Central memory CD4-positive, alpha-beta T cell (primary cell): ENCODE measurements around the gene ATG10.
"Not testable (repeated sequence)": the region's sequence is repeated elsewhere in the genome, so short reads cannot be mapped to it uniquely, and the experiment has no call there.

Experiments
- DNase-seq: peaks from one replicate; pipeline ENCODE4 v3.0.0; 2022

ATG10 gene

DNA sequence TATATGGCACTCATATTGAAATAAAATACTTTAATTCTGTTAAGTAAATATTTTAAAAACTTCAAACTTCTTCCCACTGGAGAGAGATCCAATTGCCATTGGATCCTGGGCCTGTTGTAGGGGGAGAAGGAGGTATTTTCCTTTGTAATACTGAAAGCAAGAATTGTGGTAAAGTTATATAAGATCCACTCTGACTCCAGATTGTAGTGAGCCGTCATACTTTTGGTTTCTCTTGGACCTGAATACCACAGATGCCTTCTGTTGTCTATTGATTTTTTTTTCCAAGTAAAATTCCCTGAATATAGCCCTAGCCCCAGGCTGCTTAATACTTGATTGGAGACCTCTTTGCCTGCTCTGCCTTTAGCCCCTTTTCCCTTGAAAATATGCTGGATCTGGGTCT lies 86.9 kb downstream of the ATG10 start:
- no peak for DNase-seq

DNA sequence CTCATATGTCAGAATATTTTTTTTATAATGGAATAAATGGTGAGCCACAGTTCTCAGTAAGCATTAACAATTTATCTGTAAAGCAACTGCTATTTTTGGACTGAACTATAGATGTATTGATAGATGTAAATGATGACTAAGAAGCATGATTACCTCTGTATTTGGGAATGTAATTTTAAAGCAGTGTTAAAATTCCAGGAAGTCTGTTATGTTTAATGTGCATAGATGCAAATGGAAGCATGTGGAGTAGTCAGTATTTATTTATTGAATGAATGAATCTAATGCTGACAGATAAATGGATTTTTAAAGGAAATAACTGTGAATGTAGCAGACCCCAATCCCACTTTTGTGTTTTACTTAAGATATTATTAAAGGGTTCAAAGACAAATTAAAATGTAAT lies 95.0 kb downstream of the ATG10 start:
- DNase-seq = no peak

DNA sequence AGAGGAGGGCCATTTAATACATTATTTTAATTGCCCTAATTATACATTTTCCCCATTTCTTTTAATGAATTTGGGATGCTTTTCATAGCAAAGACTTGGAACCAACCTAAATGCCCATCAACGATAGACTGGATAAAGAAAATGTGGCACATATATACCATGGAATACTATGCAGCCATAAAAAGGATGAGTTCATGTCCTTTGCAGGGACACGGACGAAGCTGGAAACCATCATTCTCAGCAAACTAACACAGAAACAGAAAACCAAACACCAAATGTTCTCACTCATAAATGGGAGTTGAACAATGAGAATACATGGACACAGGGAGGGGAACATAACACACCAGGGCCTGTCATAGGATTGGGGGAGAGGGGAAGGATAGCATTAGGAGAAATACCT lies 96.2 kb downstream of the ATG10 start:
- DNase-seq = not testable (repeated sequence)

DNA sequence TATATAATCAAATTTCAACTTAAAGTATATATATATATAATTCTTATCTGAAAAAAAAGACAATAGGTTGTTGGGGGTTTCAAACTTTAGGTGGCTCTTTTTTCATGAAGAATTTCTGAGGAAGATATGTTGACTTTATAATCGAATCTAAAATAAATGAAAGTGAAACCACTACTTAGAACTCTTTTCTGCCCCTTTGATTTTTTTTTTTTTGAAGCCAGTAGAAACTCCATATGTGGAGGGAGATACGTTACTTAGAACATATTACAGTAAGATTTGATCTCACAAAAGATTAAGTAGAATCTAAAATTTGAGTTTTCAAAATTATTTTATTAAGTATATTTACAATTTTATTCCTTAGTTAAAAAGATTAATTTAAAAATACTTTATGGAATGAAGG lies 96.9 kb downstream of the ATG10 start:
- DNase-seq = peak; percentile 20

DNA sequence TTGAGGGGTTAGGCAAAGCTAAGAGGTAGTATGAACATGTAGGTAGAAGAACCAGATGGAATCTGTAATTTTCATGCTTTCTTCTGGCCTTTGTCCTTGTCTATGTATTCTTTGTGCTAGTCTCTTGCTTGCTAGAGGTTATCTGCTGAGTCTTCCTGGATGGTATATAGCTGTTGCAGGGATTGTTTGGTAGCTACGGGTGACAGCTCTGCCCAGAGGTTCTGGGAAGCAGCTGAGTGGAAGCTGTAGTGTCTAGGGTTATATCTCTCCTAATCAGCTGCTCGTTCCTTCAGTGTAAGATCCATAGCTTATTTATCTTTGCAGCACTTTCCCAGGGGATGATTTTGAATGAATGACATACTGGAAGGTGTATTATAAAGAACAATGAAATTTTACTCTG lies 100.3 kb downstream of the ATG10 start:
- DNase-seq = no peak

DNA sequence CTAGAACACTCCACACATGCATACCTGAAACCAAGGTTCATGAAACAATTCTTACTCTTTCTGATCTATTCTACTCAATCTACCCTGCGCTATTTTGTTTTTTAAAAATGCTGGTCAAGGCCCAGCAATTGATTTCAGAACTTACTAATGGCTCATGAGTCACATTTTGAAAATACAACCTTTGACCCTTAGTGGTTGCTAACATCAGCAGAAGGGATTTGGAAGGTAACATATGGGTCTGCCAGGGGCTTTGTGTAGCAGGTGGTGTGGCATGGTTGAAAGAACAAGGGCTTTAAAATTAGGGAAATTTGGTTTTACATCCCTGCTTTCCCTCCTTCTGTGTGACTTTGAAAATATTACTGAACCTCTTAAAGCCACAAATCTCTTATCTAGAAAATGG lies 101.4 kb downstream of the ATG10 start:
- no peak for DNase-seq

DNA sequence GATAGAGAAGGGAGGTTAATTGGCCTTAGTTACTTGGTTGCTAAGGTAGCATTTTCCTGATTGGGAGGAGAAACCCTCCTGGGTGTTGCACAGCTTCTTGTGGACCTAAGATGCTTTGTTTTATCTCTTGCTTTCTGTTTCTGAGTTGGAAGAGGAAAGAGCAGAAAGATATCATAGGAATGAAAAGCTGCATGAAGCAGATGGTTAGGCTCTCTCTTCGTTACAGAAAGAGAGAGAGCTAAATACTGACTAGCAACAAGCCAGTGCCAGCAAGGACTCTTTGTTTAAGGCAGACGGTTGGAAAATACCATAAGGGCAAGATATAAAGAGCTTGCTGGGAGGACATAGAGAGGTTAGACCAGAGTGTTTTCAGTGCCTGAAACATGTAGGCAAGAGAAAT lies 103.1 kb downstream of the ATG10 start:
- DNase-seq = no peak

DNA sequence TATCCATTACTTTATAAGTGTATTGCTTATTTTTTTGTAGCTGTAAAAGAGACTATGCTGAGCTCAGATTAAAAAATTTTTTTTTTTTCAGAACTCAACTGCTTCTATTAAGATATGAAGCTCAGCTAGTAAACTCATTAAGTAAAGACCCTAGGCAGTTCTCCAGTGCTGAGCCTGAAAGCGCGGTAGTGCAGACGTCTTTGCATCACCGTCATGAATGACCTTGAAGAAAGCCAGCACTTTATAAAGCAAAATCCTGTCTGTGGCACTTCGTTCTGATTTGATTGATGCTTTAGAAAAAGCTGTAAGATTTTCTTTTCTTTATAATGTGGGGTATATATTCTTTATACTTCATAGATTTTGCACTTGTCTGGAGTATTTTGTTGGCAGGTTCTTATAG lies 105.7 kb downstream of the ATG10 start:
- DNase-seq = no peak

DNA sequence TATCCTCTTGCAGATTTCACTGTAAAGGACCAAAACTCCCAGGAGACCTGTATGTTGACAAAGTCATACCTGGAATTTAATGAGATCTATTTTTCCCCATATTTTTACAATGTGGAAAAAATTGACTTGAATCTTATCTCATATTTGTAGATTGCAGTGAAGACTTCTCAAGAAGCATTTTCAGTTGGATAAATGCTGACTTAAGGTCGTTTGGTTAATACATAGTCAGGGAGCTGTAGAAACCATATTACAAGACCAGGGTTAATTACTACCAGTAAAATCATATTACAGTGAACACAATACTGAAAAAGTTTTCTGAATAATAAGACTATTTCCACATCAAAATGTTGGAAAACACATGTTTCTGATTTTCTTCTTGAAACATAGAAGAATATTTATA lies 119.8 kb downstream of the ATG10 start:
- DNase-seq = no peak

DNA sequence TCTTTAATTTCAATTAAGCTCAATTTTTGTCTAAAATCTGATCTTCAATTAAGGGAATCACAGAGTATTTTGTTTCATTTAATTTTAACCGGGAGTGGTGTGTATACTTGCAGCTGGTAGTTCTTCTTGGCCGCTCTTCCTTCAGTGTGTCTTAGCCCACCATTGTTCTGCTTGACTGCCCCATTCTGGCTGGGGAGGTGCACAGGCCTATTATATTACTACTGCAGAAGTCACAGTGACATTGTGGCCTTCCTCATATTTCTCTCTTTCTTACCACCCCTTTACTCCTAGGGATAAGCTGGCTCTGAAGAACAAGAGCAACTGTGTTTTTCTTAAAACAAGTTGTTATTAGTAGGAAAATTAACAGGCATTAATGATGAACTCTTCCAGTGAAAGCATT lies 123.7 kb downstream of the ATG10 start:
- no peak for DNase-seq

DNA sequence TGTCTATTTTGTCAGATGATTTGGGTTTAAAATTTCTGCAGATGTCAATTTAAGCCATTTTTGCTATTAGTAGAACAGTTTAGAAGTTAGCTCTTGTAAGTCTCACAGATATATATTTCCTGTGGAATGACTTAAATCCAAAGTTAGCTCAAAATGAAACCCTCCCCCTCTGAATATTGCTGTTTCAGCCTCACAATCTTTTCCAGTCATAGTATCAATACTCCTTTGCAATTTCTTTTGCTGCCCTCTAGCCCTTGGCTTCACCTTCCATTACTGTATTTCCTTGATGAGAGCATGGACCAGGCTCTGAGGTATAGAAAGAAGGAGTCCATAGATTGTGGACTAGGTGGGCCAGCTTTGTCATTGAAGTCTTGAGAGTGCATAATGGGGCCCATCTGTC lies 124.4 kb downstream of the ATG10 start:
- no peak for DNase-seq

DNA sequence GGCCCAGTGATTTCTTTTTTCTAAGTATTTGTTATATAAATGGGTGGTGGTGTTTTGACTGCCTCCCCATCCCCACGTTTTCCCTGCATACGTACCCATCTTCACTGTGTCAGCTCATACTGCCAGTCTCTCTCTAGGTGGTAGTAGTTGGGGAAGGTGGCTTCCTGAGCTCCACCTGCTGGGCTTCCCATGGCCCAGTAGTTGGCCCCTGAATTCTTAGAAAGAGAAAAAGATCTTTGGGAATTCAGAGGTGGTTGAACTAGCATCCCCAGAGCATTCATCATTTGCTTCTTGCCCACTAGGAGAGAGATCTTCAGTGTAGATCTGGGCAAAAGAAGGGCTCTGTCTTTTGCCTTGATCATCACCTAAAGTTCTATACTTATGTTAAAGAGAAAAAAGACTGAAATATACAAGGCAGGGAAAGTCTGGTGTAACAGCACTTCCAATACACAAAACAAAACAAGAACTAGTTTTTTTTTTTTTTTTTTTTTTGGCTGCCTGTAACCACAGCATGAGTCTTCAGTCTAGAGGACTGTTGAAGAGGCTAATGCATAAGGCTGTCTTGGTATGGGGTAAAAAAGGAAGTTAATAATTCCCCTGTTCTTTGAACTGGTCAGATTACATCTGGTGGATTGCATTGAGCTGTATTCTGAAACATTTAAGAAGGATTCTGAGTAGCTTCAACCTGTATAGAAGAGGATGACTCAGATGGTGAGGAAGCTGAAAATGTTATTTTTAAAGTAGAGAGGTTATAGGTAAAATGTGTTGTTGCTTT lies 128.7 kb downstream of the ATG10 start:
- DNase-seq = no peak

DNA sequence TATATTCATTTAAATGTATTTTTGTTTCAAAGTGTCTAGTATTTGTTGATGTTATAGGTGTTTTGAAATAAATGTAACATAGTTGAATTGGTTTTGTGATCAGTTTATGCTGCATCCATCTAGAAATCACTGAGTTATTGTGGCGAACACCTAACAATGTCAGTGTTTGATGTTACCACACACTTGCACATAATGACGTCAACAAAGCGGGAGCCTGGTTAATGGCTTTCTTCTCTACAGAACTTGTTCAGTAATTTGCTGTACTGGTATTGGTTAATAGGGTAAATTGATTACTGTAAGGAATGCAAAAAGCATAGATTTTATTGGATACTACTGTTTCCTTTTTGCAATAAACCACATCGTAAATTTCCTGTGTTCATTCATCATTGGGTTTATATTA lies 133.0 kb downstream of the ATG10 start:
- peak; percentile 17 for DNase-seq

DNA sequence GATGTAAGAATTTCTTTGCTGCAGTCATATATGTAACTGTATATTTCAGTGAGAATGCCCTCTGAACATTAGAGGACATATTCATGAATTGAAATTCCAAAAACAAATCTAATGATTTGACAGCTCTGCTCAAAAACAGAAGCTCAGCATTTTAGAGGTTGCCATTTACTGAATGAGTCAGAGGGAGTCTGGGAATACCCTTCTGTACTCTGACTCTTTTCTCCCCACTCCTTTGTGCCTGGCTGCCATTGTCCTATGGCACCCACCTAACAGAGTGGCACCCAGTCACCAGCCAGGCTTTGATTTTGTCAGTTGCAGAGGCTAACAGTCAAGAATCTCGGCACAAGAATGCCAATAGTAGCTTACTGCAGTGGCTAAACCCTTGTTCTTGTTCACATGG lies 133.6 kb downstream of the ATG10 start:
- DNase-seq = no peak

DNA sequence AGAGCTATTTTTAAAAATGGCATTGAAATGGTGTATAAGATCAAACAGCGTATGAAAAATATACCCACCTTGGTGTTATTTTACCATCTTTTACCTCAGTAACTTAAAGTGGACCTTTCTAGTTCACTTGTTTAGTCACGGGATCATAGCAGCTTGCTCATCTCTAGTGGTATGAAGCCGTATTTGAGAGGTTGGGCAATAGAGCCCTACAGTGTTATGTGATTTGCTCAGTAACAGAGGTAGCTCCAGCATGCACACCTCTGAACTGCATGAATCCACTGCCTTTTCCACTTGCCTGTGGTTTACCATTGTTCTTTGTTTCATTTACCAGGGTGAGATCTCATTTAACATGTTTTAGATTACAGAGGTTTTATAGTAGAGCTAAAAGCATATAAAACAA lies 134.4 kb downstream of the ATG10 start:
- no peak for DNase-seq

DNA sequence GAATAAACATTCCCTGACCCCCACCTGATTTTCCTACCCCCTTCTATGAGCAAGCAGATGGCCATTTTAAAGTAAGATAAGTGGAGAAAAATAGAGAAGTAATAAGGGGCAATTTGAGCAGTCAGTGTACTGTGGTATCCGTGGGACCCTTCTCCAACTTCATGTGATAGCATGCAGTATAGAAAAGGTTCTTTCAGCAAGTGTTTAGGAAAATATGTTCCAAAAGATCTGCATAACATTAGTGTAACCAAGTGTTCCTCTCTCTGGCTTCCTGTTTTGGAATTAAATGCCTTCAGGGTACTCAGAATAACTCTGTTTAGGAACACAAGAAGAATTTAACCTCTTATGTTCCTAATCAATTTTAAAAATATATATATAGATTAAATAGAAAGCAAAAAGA lies 134.9 kb downstream of the ATG10 start:
- DNase-seq = no peak

DNA sequence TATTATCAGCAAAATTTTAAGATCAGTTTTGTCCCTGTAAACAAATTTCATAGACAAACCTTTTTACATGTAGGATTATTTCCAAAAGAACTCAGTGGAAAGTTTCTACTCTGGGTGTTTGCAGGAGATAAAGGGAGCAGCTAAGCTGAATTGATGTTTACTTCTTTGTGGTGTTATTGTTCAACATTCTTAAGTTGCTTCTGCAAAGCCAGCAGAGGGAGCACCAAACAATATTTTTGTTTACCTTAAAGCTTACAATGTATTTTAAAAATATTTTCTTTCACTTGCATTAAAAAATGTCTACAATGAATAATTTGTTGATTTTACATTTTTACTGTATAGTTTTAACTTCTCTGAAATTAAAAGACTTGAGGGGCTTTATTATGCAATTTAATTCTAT lies 135.4 kb downstream of the ATG10 start:
- DNase-seq = no peak

DNA sequence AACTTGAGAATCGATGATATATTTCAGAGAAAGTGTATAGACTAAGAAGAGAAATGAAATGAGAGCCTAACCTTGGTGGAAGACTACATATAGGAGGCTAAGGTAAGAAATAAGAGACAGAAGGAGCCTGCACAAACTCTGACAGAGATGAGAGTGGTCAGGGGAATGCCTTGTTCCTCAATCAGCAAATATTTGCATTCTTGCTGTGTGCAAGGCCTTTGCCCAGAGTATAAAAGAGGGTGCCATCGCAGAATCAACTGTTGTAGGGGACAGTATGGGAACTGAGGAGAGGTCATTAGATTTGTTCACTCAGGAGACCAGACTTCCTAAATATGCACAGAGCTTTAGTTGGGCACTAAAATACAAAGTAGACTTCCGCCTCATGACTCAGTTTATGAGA lies 137.2 kb downstream of the ATG10 start:
- DNase-seq = no peak

DNA sequence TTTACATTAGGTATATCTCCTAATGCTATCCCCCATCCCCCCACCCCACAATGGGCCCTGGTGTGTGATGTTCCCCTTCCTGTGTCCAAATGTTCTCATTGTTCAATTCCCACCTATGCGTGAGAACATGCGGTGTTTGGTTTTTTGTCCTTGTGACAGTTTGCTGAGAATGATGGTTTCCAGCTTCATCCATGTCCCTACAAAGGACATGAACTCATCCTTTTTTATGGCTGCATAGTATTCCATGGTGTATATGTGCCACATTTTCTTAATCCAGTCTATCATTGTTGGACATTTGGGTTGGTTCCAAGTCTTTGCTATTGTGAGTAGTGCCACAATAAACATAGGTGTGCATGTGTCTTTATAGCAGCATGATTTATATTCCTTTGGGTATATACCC lies 138.1 kb downstream of the ATG10 start:
- not testable (repeated sequence) for DNase-seq

DNA sequence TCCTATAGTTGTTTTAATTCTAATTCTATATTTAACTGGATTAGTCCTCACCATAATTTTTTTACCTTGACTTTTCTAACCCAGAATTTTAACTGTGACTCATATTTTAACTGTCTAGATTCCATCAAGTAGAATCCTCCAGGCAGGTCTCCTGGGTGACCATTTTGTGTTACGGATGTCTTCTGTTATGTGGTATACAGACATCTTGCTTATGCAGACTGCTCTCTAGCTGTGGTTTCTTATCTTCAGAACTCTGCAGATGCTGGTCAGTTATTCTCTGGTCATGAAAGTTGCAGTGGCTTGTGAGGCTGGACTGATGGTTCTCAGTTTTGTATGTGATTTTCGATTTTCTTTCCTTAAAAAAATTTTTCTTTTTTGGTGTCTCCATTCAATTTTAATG lies 139.4 kb downstream of the ATG10 start:
- DNase-seq = no peak

DNA sequence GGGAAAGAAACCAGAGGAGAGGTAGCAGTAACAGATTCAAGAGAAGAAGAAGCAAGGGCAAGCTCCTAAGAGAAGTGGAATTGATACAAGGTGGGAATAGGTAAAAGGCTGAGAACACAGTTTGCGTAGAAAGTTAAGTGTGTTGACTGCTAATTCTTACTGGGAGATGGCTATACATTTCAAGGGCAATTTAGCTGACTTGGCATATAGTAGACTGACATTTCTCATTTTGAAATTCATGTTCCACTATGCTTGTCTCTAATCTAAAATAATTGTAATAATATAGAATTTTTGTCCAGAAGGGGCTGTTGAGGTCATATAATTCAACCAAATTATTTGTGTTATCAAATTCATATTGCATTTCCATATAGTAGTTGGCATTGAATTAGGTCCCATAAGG lies 144.0 kb downstream of the ATG10 start:
- DNase-seq = no peak

DNA sequence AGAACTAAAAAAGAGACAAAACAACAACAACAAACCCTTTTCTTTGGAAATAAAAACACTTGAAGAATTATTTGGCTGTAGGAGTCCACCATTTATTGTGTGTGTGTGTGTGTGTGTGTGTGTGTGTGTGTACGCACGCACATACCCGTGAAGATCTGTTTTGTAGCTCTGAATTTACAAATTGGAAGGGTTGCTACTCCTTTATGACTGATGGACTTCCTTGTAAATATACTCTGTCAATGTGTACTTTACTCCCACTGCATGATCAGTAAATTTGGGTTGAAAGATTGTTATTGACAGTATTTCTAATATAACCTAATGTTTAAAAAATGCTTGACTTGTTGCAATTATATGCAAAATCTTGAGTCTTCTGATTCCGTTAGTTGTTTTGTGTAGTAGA lies 148.1 kb downstream of the ATG10 start:
- no peak for DNase-seq

DNA sequence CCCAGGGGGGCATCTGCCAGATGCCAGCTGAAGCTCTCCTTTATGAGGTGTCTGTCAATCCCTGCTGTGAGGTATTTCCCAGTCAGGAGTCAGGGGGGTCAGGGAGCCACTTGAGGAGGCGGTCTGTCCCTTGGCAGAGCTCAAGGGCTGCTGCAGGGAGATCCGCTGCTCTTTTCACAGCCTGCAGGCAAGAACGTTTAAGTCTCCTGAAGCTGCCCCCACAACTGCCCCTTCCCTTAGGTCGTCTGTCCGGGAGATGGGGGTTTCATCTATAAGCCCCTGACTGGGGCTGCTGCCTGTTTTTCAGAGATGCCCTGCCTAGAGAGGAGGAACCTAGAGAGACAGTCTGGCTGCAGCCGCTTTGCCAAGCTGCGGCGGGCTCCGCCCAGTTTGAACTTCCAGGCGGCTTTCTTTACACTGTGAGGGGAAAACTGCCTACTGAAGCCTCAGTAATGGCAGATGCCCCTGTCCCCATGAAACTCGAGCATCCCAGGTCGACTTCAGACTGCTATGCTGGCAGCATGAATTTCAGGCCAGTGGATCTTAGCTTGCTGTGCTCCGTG lies 158.0 kb downstream of the ATG10 start:
- DNase-seq = no peak

DNA sequence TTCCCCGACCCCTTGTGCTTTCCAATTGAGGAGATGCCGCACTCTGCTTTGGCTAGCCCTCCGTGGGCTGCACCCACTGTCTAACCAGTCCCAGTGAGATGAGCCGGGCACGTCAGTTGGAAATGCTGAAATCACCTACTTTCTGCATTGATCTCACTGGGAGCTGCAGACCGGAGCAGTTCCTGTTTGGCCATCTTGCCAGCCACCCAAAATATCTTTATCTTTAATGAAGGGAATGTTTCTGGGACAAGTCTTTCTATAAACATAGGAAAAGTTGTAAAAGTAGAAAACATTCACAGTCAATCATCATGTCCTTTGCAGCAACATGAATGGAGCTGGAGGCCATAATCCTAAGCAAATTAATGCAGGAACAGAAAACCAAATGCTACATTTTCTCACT lies 158.8 kb downstream of the ATG10 start:
- DNase-seq = no peak

DNA sequence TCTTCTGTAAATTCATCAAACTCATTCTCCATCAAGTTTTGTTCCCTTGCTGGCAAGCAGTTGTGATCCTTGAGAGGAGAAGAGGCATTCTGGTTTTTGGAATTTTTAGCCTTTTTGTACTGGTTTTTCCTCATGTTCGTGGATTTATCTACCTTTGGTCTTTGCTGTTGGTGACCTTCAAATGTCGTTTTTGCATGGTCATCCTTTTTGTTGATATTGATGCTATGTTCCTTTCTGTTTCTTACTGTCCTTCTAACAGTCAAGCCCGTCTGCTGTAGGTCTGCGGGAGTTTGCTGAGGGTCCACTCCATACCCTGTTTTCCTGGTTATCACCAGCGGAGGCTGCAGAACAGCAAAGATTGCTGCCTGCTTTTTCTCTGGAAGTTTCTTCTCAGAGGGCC lies 165.4 kb downstream of the ATG10 start:
- no peak for DNase-seq
